Measurements from ENCODE around the gene MICAL3. TPM values are rescaled to one million over a fixed set of nuclear protein-coding genes. Genes with fewer than 3 reads are reported as not detected.

The MICAL3 gene
- total and polyA plus RNA-seq, 2 experiments from 2014 or later = 6.1 to 25.1 TPM

GRCh38 chr22:17808693-17809403 lies 215.5 kb downstream of the MICAL3 start:
- 84 to 85% methylated on average over 25 of the region's 25 CpGs for WGBS, 2 experiments (ENCODE audit: low coverage in 1 of 2, low lambda C conversion rate in 2 of 2, missing lambda C conversion rate in 2 of 2)
- Histone ChIP-seq H3K9me3 (ENCODE audit: low read depth) (no peaks in the 10 kb centered on the region), H3K27me3 (replicated peaks; ENCODE audit: insufficient read depth) (no peaks in the 10 kb centered on the region), H3K9ac (no peak overlapping the region), H3K9me2 (ENCODE audit: insufficient read depth) (no peaks in the 10 kb centered on the region), H3K36me3 (ENCODE audit: low read depth) (peaks cover 15% of the 10 kb centered on the region), H3K4me2 (ENCODE audit: unreplicated experiment) (no peak overlapping the region), H3F3A (ENCODE audit: insufficient read depth) (no peaks in the 10 kb centered on the region), H2AFZ (no peak overlapping the region), H3K4me3 (no peak overlapping the region), H4K20me1 (ENCODE audit: insufficient read depth) (no peaks in the 10 kb centered on the region), H3K79me2 (ENCODE audit: insufficient read depth) (no peaks in the 10 kb centered on the region), H3K27ac (no peak overlapping the region), H3K4me1 (ENCODE audit: insufficient read depth) (no peaks in the 10 kb centered on the region)
- DNase-seq = no peak
- TF ChIP-seq EZH2 (IDR thresholded peaks at IDR 0.05; ENCODE audit: insufficient read depth, poor library complexity, severe bottlenecking) (no peak), EZH2phosphoT487 (IDR thresholded peaks at IDR 0.05; ENCODE audit: insufficient read depth, low read depth) (no peak)
- in situ Hi-C loops (cut with MboI) = no loop called here

- no peak for DNase-seq
- H3K36me3 ChIP-seq (ENCODE audit: low read depth) = peaks cover 15% of the 10 kb centered on the region
- no peak overlapping the region for H2AFZ ChIP-seq
- in situ Hi-C loops (cut with MboI) = no loop called here
- H3F3A ChIP-seq (ENCODE audit: insufficient read depth) = no peaks in the 10 kb centered on the region
- no peaks in the 10 kb centered on the region for H3K27me3 ChIP-seq (replicated peaks; ENCODE audit: insufficient read depth)
- H3K4me1 ChIP-seq (ENCODE audit: insufficient read depth) = no peaks in the 10 kb centered on the region
- H4K20me1 ChIP-seq (ENCODE audit: insufficient read depth) = no peaks in the 10 kb centered on the region
- no peaks in the 10 kb centered on the region for H3K79me2 ChIP-seq (ENCODE audit: insufficient read depth)
- no peaks in the 10 kb centered on the region for H3K9me3 ChIP-seq (ENCODE audit: low read depth)
- H3K27ac ChIP-seq = no peak overlapping the region
- TF ChIP-seq EZH2 (IDR thresholded peaks at IDR 0.05; ENCODE audit: insufficient read depth, poor library complexity, severe bottlenecking) = no peak
- no peak for TF ChIP-seq EZH2phosphoT487 (IDR thresholded peaks at IDR 0.05; ENCODE audit: insufficient read depth, low read depth)
- no peak overlapping the region for H3K4me3 ChIP-seq
- no peak overlapping the region for H3K9ac ChIP-seq
- H3K9me2 ChIP-seq (ENCODE audit: insufficient read depth) = no peaks in the 10 kb centered on the region
- WGBS, 2 experiments (ENCODE audit: low coverage in 1 of 2, low lambda C conversion rate in 2 of 2, missing lambda C conversion rate in 2 of 2) = 81 to 84% methylated on average over 16 to 18 of the region's 18 CpGs
- H3K4me2 ChIP-seq (ENCODE audit: unreplicated experiment) = no peak overlapping the region
Observed at GRCh38 chr22:17807578-17808410, 216.6 kb downstream of the MICAL3 start.

- H3K4me2 ChIP-seq (ENCODE audit: unreplicated experiment) = no peak overlapping the region
- no peak overlapping the region for H2AFZ ChIP-seq
- no peaks in the 10 kb centered on the region for H3K9me2 ChIP-seq (ENCODE audit: insufficient read depth)
- H4K20me1 ChIP-seq (ENCODE audit: insufficient read depth) = no peaks in the 10 kb centered on the region
- no peaks in the 10 kb centered on the region for H3K79me2 ChIP-seq (ENCODE audit: insufficient read depth)
- WGBS, 2 experiments (ENCODE audit: low coverage in 1 of 2, low lambda C conversion rate in 2 of 2, missing lambda C conversion rate in 2 of 2) = 90 to 95% methylated on average over 10 of the region's 10 CpGs
- no peak for DNase-seq
- no peak overlapping the region for H3K4me3 ChIP-seq
- H3K9me3 ChIP-seq (ENCODE audit: low read depth) = no peaks in the 10 kb centered on the region
- H3K36me3 ChIP-seq (ENCODE audit: low read depth) = peaks cover 15% of the 10 kb centered on the region
- no peak overlapping the region for H3K9ac ChIP-seq
- in situ Hi-C loops (cut with MboI) = no loop called here
- no peaks in the 10 kb centered on the region for H3F3A ChIP-seq (ENCODE audit: insufficient read depth)
- H3K4me1 ChIP-seq (ENCODE audit: insufficient read depth) = no peaks in the 10 kb centered on the region
- no peak overlapping the region for H3K27ac ChIP-seq
- no peaks in the 10 kb centered on the region for H3K27me3 ChIP-seq (replicated peaks; ENCODE audit: insufficient read depth)
- TF ChIP-seq EZH2 (IDR thresholded peaks at IDR 0.05; ENCODE audit: insufficient read depth, poor library complexity, severe bottlenecking) (no peak), EZH2phosphoT487 (IDR thresholded peaks at IDR 0.05; ENCODE audit: insufficient read depth, low read depth) (no peak)
Observed at GRCh38 chr22:17807086-17807485, 217.3 kb downstream of the MICAL3 start.

- H3K4me1 ChIP-seq (ENCODE audit: insufficient read depth) = no peaks in the 10 kb centered on the region
- no peak overlapping the region for H3K9ac ChIP-seq
- H3F3A ChIP-seq (ENCODE audit: insufficient read depth) = no peaks in the 10 kb centered on the region
- in situ Hi-C loops (cut with MboI) = no loop called here
- no peaks in the 10 kb centered on the region for H3K9me2 ChIP-seq (ENCODE audit: insufficient read depth)
- no peaks in the 10 kb centered on the region for H3K79me2 ChIP-seq (ENCODE audit: insufficient read depth)
- no peak overlapping the region for H3K4me3 ChIP-seq
- H3K27ac ChIP-seq = no peak overlapping the region
- H3K36me3 ChIP-seq (ENCODE audit: low read depth) = peaks cover 15% of the 10 kb centered on the region
- H4K20me1 ChIP-seq (ENCODE audit: insufficient read depth) = no peaks in the 10 kb centered on the region
- no peaks in the 10 kb centered on the region for H3K27me3 ChIP-seq (replicated peaks; ENCODE audit: insufficient read depth)
- no peak for DNase-seq
- H2AFZ ChIP-seq = no peak overlapping the region
- TF ChIP-seq EZH2 (IDR thresholded peaks at IDR 0.05; ENCODE audit: insufficient read depth, poor library complexity, severe bottlenecking) (no peak), EZH2phosphoT487 (IDR thresholded peaks at IDR 0.05; ENCODE audit: insufficient read depth, low read depth) (no peak)
- H3K4me2 ChIP-seq (ENCODE audit: unreplicated experiment) = no peak overlapping the region
- no peaks in the 10 kb centered on the region for H3K9me3 ChIP-seq (ENCODE audit: low read depth)
- 98% methylated on average over 2 of the region's 2 CpGs for WGBS, 2 experiments (ENCODE audit: low coverage in 1 of 2, low lambda C conversion rate in 2 of 2, missing lambda C conversion rate in 2 of 2)
Observed at GRCh38 chr22:17806437-17806836, 217.9 kb downstream of the MICAL3 start.

Measured in GM23248 (cell line).